H1 (cell line): Measurements from ENCODE around the gene RAB22A. TPM values are rescaled to one million over a fixed set of nuclear protein-coding genes. Genes with fewer than 3 reads are reported as not detected.

ENCODE experiments used
- CTCF ChIA-PET: fragments of 300-600 bp; sonication (Branson Sonifier 250); formaldehyde crosslinking; loops from one replicate; lab custom pipeline; 2021; ENCODE audit not compliant: partially characterized antibody; lab: Charles Lee
- POLR2A ChIA-PET: fragments of 300-600 bp; sonication (Branson Sonifier 250); formaldehyde crosslinking; loops from one replicate; lab custom pipeline; 2021; ENCODE audit warnings: inconsistent platforms; ENCODE audit not compliant: partially characterized antibody; lab: Charles Lee
- DNase-seq, 2 experiments: peaks; one replicate each; pipeline versions ENCODE4 v3.0.0 to v3.0.0-alpha.2; 2010 to 2022; ENCODE audit warnings: low spot score in 2 of 2, low read depth in 1 of 2, mixed read lengths in 1 of 2
- FAIRE-seq: peaks from 2 replicates; lab custom pipeline; 2011; peaks lifted over from hg19 to GRCh38; lab: Jason Lieb, UNC
- H2AFZ ChIP-seq: 2 replicates; pipeline ENCODE4 v1.8.1; 2012; ENCODE audit warnings: low read length, inconsistent platforms
- H2AK5ac ChIP-seq: 2 replicates; pipeline ENCODE4 v1.6.1; 2013; ENCODE audit warnings: low read depth, low read length
- H2BK120ac ChIP-seq: replicated peaks from 2 replicates; pipeline ENCODE3; 2013; ENCODE audit warnings: low read depth, low read length, inconsistent platforms
- H2BK12ac ChIP-seq: 2 replicates; pipeline ENCODE4 v1.6.1; 2013; ENCODE audit warnings: low read depth, low read length
- H2BK15ac ChIP-seq: 2 replicates; pipeline ENCODE4 v1.6.1; 2013; ENCODE audit warnings: low read length
- H2BK20ac ChIP-seq: 2 replicates; pipeline ENCODE4 v1.6.1; 2013; ENCODE audit warnings: low read length
- H2BK5ac ChIP-seq: 2 replicates; pipeline ENCODE4 v1.6.1; 2013; ENCODE audit warnings: low read depth, low read length
- H3K14ac ChIP-seq: 2 replicates; pipeline ENCODE4 v1.6.1; 2013; ENCODE audit warnings: inconsistent platforms; ENCODE audit not compliant: insufficient read length
- H3K18ac ChIP-seq: 2 replicates; pipeline ENCODE4 v1.6.1; 2013; ENCODE audit warnings: low read length; ENCODE audit errors: extremely low read depth
- H3K23ac ChIP-seq: 2 replicates; pipeline ENCODE4 v1.6.1; 2013; ENCODE audit warnings: inconsistent platforms; ENCODE audit not compliant: insufficient read length
- H3K23me2 ChIP-seq: 2 replicates; pipeline ENCODE4 v1.6.1; 2013; ENCODE audit warnings: low read depth, low read length
- H3K27ac ChIP-seq: 2 replicates; pipeline ENCODE4 v1.6.1; 2011; ENCODE audit warnings: low read depth, low read length, inconsistent platforms
- H3K27me3 ChIP-seq, 4 experiments: replicated peaks in 1 of 4; 1 replicate in 1 of 4; 2 replicates in 3 of 4; pipeline versions ENCODE4 v1.6.1 to v1.8.1; 2011 to 2013; ENCODE audit warnings: low read length in 3 of 4, mild to moderate bottlenecking in 3 of 4, inconsistent platforms in 2 of 4, mixed read lengths in 2 of 4, moderate library complexity in 1 of 4; ENCODE audit not compliant: control insufficient read depth in 3 of 4, insufficient read depth in 3 of 4; ENCODE audit errors: extremely low read depth in 1 of 4
- H3K36me3 ChIP-seq, 4 experiments: 2 replicates each; pipeline versions ENCODE4 v1.6.1 to v1.8.1; 2011 to 2013; ENCODE audit warnings: mild to moderate bottlenecking in 4 of 4, low read length in 3 of 4, moderate library complexity in 2 of 4, control low read depth in 1 of 4, inconsistent platforms in 1 of 4; ENCODE audit not compliant: insufficient read depth in 4 of 4, control insufficient read depth in 2 of 4
- H3K4ac ChIP-seq: replicated peaks from 2 replicates; pipeline ENCODE3; 2013; ENCODE audit warnings: low read length, low read depth, mixed read lengths, inconsistent platforms; ENCODE audit not compliant: insufficient read length
- H3K4me1 ChIP-seq, 4 experiments: replicated peaks in 1 of 4; 1 replicate in 1 of 4; 2 replicates in 3 of 4; pipeline versions ENCODE4 v1.6.1 to v1.8.1; 2011 to 2013; ENCODE audit warnings: low read length in 3 of 4, inconsistent platforms in 2 of 4, mixed read lengths in 1 of 4; ENCODE audit not compliant: insufficient read depth in 4 of 4, control insufficient read depth in 3 of 4
- H3K4me2 ChIP-seq, 2 experiments: 2 replicates each; pipeline versions ENCODE4 v1.6.1 to v1.8.1; 2011 to 2013; ENCODE audit warnings: low read depth in 2 of 2, low read length in 2 of 2, control low read depth in 1 of 2, inconsistent platforms in 1 of 2, mild to moderate bottlenecking in 1 of 2; ENCODE audit not compliant: insufficient read depth in 1 of 2
- H3K4me3 ChIP-seq, 4 experiments: fragments of 200-600, 300-600 bp in 1 of 4; sonication (generic), shearing (Covaris generic), sonication (Bioruptor Twin) in 1 of 4; 2 replicates each; pipeline versions ENCODE4 v1.5.1 to v1.8.1; 2011 to 2016; ENCODE audit warnings: low read length in 4 of 4, low read depth in 3 of 4, control low read depth in 2 of 4, inconsistent platforms in 2 of 4, mild to moderate bottlenecking in 2 of 4, mixed read lengths in 1 of 4, moderate library complexity in 1 of 4; ENCODE audit not compliant: insufficient read depth in 2 of 4; ENCODE audit errors: extremely low read depth in 1 of 4
- H3K56ac ChIP-seq: replicated peaks from 2 replicates; pipeline ENCODE3; 2013; ENCODE audit warnings: low read depth, mild to moderate bottlenecking, mixed read lengths, low read length, inconsistent platforms; ENCODE audit not compliant: insufficient read length
- H3K79me1 ChIP-seq: 2 replicates; pipeline ENCODE4 v1.6.1; 2013; ENCODE audit warnings: low read depth, low read length, control low read depth
- H3K79me2 ChIP-seq, 2 experiments: 2 replicates each; pipeline versions ENCODE4 v1.6.1 to v1.8.1; 2012 to 2013; ENCODE audit warnings: low read length in 2 of 2, mild to moderate bottlenecking in 2 of 2, inconsistent platforms in 1 of 2; ENCODE audit not compliant: insufficient read depth in 2 of 2, control insufficient read depth in 1 of 2
- H3K9ac ChIP-seq, 4 experiments: replicated peaks in 1 of 4; 1 replicate in 1 of 4; 2 replicates in 3 of 4; pipeline versions ENCODE4 v1.6.1 to v1.8.1; 2011 to 2013; ENCODE audit warnings: low read depth in 3 of 4, low read length in 3 of 4, control low read depth in 2 of 4, mild to moderate bottlenecking in 2 of 4, moderate library complexity in 2 of 4, inconsistent platforms in 1 of 4; ENCODE audit errors: extremely low read depth in 1 of 4
- H3K9me3 ChIP-seq, 2 experiments: 2 replicates each; pipeline versions ENCODE4 v1.6.1 to v1.8.1; 2012 to 2013; ENCODE audit warnings: mild to moderate bottlenecking in 2 of 2, moderate library complexity in 2 of 2, control low read depth in 1 of 2, inconsistent platforms in 1 of 2, low read depth in 1 of 2, low read length in 1 of 2, mixed read lengths in 1 of 2; ENCODE audit not compliant: insufficient read depth in 2 of 2
- H4K20me1 ChIP-seq, 2 experiments: replicated peaks in 1 of 2; 2 replicates each; pipeline versions ENCODE3 to v1.8.1; 2011 to 2013; ENCODE audit warnings: inconsistent platforms in 2 of 2, low read length in 2 of 2, mild to moderate bottlenecking in 1 of 2; ENCODE audit not compliant: insufficient read depth in 2 of 2, control insufficient read depth in 1 of 2
- H4K5ac ChIP-seq: 2 replicates; pipeline ENCODE4 v1.6.1; 2013; ENCODE audit warnings: low read length, low read depth, mixed read lengths, inconsistent platforms; ENCODE audit not compliant: insufficient read length
- H4K8ac ChIP-seq: 2 replicates; pipeline ENCODE4 v1.8.0; 2013; ENCODE audit warnings: mild to moderate bottlenecking, moderate library complexity, low read length, inconsistent platforms; ENCODE audit not compliant: insufficient read depth; ENCODE audit errors: extremely low read depth
- H4K91ac ChIP-seq: replicated peaks from 2 replicates; pipeline ENCODE3; 2013; ENCODE audit warnings: low read length, mixed read lengths, inconsistent platforms; ENCODE audit not compliant: insufficient read length
- BCL11A ChIP-seq, 2 experiments: IDR thresholded peaks; one replicate each; pipeline ENCODE4 v1.6.1; 2011; ENCODE audit warnings: low read depth in 2 of 2, low read length in 2 of 2, mild to moderate bottlenecking in 2 of 2
- CBX5 ChIP-seq: fragments of 300-800, 300-1000 bp; sonication (generic); IDR thresholded peaks from 2 replicates; pipeline ENCODE4 v1.7.1; 2016; ENCODE audit warnings: antibody characterized with exemption, low read length, low read depth
- EP300 ChIP-seq, 2 experiments: IDR thresholded peaks; 1 replicate in 1 of 2; 2 replicates in 1 of 2; pipeline ENCODE4 v1.6.1; 2011 to 2012; ENCODE audit warnings: low read depth in 2 of 2, low read length in 2 of 2, mild to moderate bottlenecking in 2 of 2, borderline replicate concordance in 1 of 2, inconsistent platforms in 1 of 2, moderate library complexity in 1 of 2
- HDAC2 ChIP-seq, 2 experiments: fragments of 300-600 bp in 1 of 2; sonication (generic) in 1 of 2; IDR thresholded peaks; 2 replicates each; pipeline ENCODE4 v1.6.1; 2011 to 2012; ENCODE audit warnings: low read depth in 2 of 2, low read length in 2 of 2, mild to moderate bottlenecking in 2 of 2, moderate library complexity in 2 of 2, borderline replicate concordance in 1 of 2, inconsistent platforms in 1 of 2
- HDAC6 ChIP-seq: IDR thresholded peaks from one replicate; pipeline ENCODE4 v1.7.1; 2012; ENCODE audit warnings: low read depth, mild to moderate bottlenecking, inconsistent platforms, low read length, moderate library complexity
- KDM1A ChIP-seq: fragments of 200-600, 300-600 bp; sonication (generic); IDR thresholded peaks from 2 replicates; pipeline ENCODE4 v1.7.1; 2016; ENCODE audit warnings: mild to moderate bottlenecking, low read length, borderline replicate concordance
- PHF8 ChIP-seq: fragments of 200-600 bp; sonication (generic); conservative IDR thresholded peaks from 2 replicates; pipeline ENCODE4 v1.7.1; 2012; ENCODE audit warnings: low read depth, mild to moderate bottlenecking, inconsistent platforms, low read length, moderate library complexity
- SIRT6 ChIP-seq: IDR thresholded peaks from one replicate; pipeline ENCODE4 v1.7.1; 2012; ENCODE audit warnings: low read length, inconsistent platforms
- TAF1 ChIP-seq: IDR thresholded peaks from 2 replicates; pipeline ENCODE4 v1.6.1; 2011; ENCODE audit warnings: mild to moderate bottlenecking, low read depth, low read length
- TBP ChIP-seq: IDR thresholded peaks from 2 replicates; pipeline ENCODE4 v1.6.1; 2011; ENCODE audit warnings: low read depth, low read length, improper control_type of control experiment
- TEAD4 ChIP-seq: IDR thresholded peaks from 2 replicates; pipeline ENCODE4 v1.6.1; 2012; ENCODE audit warnings: low read depth, low read length, inconsistent platforms, mixed read lengths
- WGBS, 2 experiments: shearing (Covaris generic) in 1 of 2; methylation state at CpG; one replicate each; pipeline versions ENCODE4 v1.1.6 to v1.1.7; 2013 to 2015; ENCODE audit warnings: low lambda C conversion rate in 2 of 2, mixed read lengths in 2 of 2, inconsistent platforms in 1 of 2, low coverage in 1 of 2, missing lambda C conversion rate in 1 of 2; ENCODE audit not compliant: insufficient replicate concordance in 2 of 2, insufficient coverage in 1 of 2, insufficient read length in 1 of 2; ENCODE audit errors: extremely low coverage in 1 of 2, missing lambda C conversion rate in 1 of 2; 5-methylcytosine and 5-hydroxymethylcytosine counted together
- polyA plus RNA-seq, 7 experiments: library from polyadenylated mRNA; depleted of rRNA in 3 of 7; stranded (reverse) in 5 of 7; unstranded in 2 of 7; fragments of >200 nt in 5 of 7; fragments of 200-250 nt in 2 of 7; gene quantifications; 1 replicate in 5 of 7; 2 replicates in 1 of 7; 4 replicates in 1 of 7; pipeline versions ENCODE4 v1.2.1 to v1.2.3, GENCODE V29; 2011 to 2013; ENCODE audit warnings: missing spikeins in 2 of 7, mixed read lengths in 2 of 7
- total RNA-seq: library from RNA; stranded (reverse); fragmentation: NEBNext Ultra II Directional; extraction: Animal tissue kit (Norgen Biotek cat#: 25700); gene quantifications from 2 replicates; pipeline ENCODE4 v1.2.1, GENCODE V29; 2021
- TF ChIP-seq, protein P1 (sequence below): IDR thresholded peaks from 2 replicates; pipeline ENCODE4 v1.6.1; 2011; ENCODE audit warnings: low read length, improper control_type of control experiment

Gene RAB22A
- total and polyA plus RNA-seq, 2 of the 8 experiments (the other 6 are each of a cell fraction or from before 2014, with no cell fraction given): 3.1 to 6.6 TPM

DNA sequence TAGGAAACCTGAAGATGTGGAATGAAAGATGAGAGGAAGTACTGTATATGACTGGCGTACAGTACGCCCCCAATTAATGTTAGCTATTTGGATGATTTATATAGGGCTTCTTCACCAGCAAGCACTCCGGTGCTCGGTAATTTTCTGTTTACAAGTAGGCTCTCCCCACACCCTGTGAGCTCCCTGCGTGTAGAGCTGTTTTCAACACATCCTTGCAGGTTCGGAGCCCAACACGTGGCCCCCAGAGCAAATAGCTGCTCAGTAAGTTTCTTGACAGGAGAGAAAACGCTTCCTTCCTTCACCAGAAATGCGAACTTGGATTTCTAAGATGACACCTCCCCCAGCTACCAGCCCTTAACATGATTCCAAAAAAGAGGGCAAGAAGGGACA, 1.2 kb upstream of the RAB22A start:
- WGBS, 2 experiments: 83% methylated on average over 9 of the region's 9 CpGs; no CpG with 5 or more reads in 1 of the 2 experiments
- Histone ChIP-seq H3K9me3 (no peaks in the 10 kb centered on the region), H3K18ac (no peak overlapping the region), H3K4me2 (peak overlapping the region; percentile 49 to 80), H2BK12ac (no peak overlapping the region), H3K4me1 (peaks cover 0 to 3% (median 0%) of the 10 kb centered on the region in 4 experiments; a peak in 2 of 7 replicates), H3K79me2 (peaks cover 0 to 9% of the 10 kb centered on the region in 2 experiments; a peak in 1 of 4 replicates), H2AFZ (no peak overlapping the region), H4K5ac (no peak overlapping the region), H3K56ac (peak overlapping the region; percentile 1), H3K14ac (no peak overlapping the region), H2BK20ac (no peak overlapping the region), H2BK15ac (no peak overlapping the region), H2AK5ac (no peak overlapping the region), H3K79me1 (peaks cover 2% of the 10 kb centered on the region; the same call in 1 of the 2 replicates), H3K27me3 (no peaks in the 10 kb centered on the region), H3K27ac (no peak overlapping the region), H3K9ac (peak overlapping the region in 1 of 4 experiments; percentile 77; a peak in 1 of 7 replicates), H3K4me3 (peak overlapping the region; percentile 76 to 97 (median 90); a peak in 6 of 8 replicates), H2BK5ac (no peak overlapping the region), H3K23me2 (0 out of 2 replicates have a peak, but pooled peaks cover 5% of the 10 kb centered on the region), H3K23ac (no peak overlapping the region), H4K91ac (no peak overlapping the region), H3K4ac (no peak overlapping the region), H4K8ac (no peak overlapping the region; the same call in 1 of the 2 replicates), H4K20me1 (no peaks in the 10 kb centered on the region), H3K36me3 (peaks cover 0 to 8% (median 4%) of the 10 kb centered on the region in 4 experiments; a peak in 4 of 8 replicates), H2BK120ac (no peak overlapping the region)
- DNase-seq: no peak
- POLR2A ChIA-PET: interaction anchor here (1.2 to 1.3 kb wide), 2 partner anchors 8 to 12 kb away, joined by 3 to 4 read pairs; no protein-coding TSS in a partner anchor
- CTCF ChIA-PET: interaction anchor here (1.3 kb wide), 1 partner anchor 60 kb away, joined by 4 read pairs; no protein-coding TSS in a partner anchor
- FAIRE-seq: no peak
- no peak for TF ChIP-seq TEAD4
- no peak for TF ChIP-seq PHF8
- no peak for TF ChIP-seq HDAC2 (IDR thresholded peaks at IDR 0.05; ENCODE audit: borderline replicate concordance in 1 of 2, low read depth in 2 of 2, low read length in 2 of 2)
- no peak for TF ChIP-seq EP300 (IDR thresholded peaks at IDR 0.05; ENCODE audit: borderline replicate concordance in 1 of 2, low read depth in 2 of 2, low read length in 2 of 2)
- TF ChIP-seq, protein P1, sequence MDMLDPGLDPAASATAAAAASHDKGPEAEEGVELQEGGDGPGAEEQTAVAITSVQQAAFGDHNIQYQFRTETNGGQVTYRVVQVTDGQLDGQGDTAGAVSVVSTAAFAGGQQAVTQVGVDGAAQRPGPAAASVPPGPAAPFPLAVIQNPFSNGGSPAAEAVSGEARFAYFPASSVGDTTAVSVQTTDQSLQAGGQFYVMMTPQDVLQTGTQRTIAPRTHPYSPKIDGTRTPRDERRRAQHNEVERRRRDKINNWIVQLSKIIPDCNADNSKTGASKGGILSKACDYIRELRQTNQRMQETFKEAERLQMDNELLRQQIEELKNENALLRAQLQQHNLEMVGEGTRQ: no peak
- no peak for TF ChIP-seq KDM1A
- no peak for TF ChIP-seq SIRT6
- no peak for TF ChIP-seq HDAC6
- TF ChIP-seq TBP: no peak
- no peak for TF ChIP-seq CBX5
- TF ChIP-seq BCL11A (IDR thresholded peaks at IDR 0.05; ENCODE audit: low read depth in 2 of 2, low read length in 2 of 2): no peak
- no peak for TF ChIP-seq TAF1
